Fibroblast of the aortic adventitia (primary cell): ENCODE measurements around the gene ASAP2. TPM values are rescaled to one million over a fixed set of nuclear protein-coding genes. Genes with fewer than 3 reads are reported as not detected.

Experiments
- DNase-seq: peaks from one replicate; pipeline ENCODE4 v3.0.0-alpha.2; 2010; ENCODE audit warnings: low read depth
- H3K4me3 ChIP-seq: 2 replicates; pipeline ENCODE4 v1.5.1; 2011; ENCODE audit warnings: low read depth, mild to moderate bottlenecking, control low read depth, low read length, moderate library complexity
- CTCF ChIP-seq: IDR thresholded peaks from 2 replicates; pipeline ENCODE4 v1.5.1; 2011; ENCODE audit warnings: mild to moderate bottlenecking, low read length, control low read depth, inconsistent platforms; ENCODE audit not compliant: insufficient read depth
- total RNA-seq: library from RNA; depleted of rRNA; stranded (reverse); fragments of >200 nt; gene quantifications from 2 replicates; pipeline ENCODE4 v1.2.3, GENCODE V29; 2012; ENCODE audit warnings: low replicate concordance

ASAP2 gene
- total RNA-seq, 1 donor, result 76.4 TPM

DNA sequence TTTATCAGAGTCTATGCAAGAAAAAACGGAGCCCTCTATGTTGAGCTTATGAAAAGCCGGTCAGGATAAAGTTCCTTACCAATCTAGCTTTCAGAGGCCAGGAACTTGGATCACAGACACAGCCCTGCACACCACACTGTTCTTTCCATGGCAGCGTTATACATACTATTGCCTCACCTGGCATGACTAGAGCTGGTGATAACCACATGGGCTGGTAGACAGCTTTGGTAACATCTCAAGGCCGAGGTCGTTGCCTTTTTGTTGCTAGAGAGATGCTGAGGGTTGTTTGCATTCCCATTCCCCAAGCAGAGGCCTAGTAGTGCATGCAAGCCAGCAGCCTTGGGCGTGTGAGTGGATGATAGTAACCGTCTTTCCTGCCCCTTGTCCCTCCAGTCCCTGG lies 138.7 kb downstream of the ASAP2 start:
- no peak overlapping the region for H3K4me3 ChIP-seq
- TF ChIP-seq CTCF, result no peak
- DNase-seq, result no peak

DNA sequence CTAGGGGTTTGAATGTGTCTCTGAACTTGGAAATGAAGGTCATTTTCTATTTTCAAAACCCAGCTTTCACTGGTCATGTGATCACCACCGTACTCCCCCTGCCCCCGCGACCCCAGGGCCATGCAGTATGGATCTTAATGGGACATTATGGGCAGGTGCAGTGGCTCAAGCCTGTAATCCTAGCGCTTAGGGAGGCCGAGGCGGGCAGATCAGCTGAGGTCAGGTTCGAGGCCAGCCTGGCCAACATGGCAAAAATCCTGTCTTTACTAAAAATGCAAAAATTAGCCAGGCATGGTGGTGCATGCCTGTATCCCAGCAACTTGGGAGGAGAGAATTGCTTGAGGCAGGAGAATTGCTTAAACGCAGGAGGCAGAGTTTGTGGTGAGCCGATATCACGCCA lies 139.4 kb downstream of the ASAP2 start:
- no peak for DNase-seq
- TF ChIP-seq CTCF, result no peak
- no peak overlapping the region for H3K4me3 ChIP-seq

DNA sequence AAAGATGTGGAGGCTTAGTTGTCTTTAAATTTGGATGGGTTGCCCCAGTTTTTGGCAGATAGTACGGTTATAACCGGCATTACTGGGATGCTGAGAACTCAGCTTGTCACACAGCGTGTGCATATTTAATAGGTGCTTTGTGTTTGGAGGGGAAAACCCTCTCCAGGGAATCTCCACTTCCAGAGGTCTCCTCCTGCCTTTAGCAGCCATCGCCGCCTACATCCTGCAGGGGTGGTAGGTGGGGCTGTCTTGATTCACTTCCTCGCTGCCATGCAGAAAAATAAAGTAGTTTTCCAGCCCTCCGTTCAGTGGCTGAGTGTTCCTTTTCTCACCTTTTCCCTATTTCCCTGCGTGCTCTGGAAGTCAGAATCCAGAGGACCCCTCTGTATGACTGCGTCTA lies 140.3 kb downstream of the ASAP2 start:
- no peak for DNase-seq
- H3K4me3 ChIP-seq, result no peak overlapping the region
- TF ChIP-seq CTCF, result no peak

DNA sequence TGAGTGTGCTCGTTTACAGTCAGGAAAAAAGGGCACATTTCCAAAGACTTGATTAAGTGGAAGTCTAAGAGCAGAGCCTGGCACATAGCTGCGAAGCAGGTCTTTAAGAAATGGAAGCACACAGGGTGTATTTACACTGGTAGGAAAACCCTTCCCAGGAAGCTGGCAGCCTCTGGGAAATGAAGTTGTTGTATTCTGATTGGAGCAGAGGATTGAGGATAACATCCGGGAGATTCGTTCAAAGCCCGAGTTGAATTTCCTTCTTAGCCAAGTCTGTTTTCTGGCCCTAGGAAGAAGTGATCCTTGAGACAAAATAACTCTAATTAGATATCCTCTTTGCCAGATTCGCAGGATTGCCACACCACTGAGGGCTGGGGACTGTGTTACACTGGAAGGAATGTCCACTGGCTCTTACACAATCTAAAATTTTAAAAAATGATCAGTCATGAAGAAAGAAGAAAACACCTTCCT lies 140.8 kb downstream of the ASAP2 start:
- peak; percentile 91 for DNase-seq
- no peak overlapping the region for H3K4me3 ChIP-seq
- TF ChIP-seq CTCF, result no peak

GRCh38 chr2:9354318-9354717 lies 147.7 kb downstream of the ASAP2 start:
- no peak overlapping the region for H3K4me3 ChIP-seq
- DNase-seq, result no peak
- TF ChIP-seq CTCF, result no peak

- no peak overlapping the region for H3K4me3 ChIP-seq
- no peak for TF ChIP-seq CTCF
- no peak for DNase-seq
Measured at GRCh38 chr2:9355270-9355669, 148.7 kb downstream of the ASAP2 start.

GRCh38 chr2:9355716-9356115 lies 149.1 kb downstream of the ASAP2 start:
- no peak for TF ChIP-seq CTCF
- no peak for DNase-seq
- no peak overlapping the region for H3K4me3 ChIP-seq
